SH-SY5Y (cell line): ENCODE results near the gene ADAM15.

Source experiments
- GATA2 ChIP-seq: IDR thresholded peaks from 2 replicates; pipeline ENCODE4 v1.6.1; 2011; ENCODE audit warnings: mild to moderate bottlenecking, low read depth, low read length
- GATA3 ChIP-seq: IDR thresholded peaks from 2 replicates; pipeline ENCODE4 v1.6.1; 2011; ENCODE audit warnings: low read depth, mild to moderate bottlenecking, low read length, moderate library complexity

Gene ADAM15

DNA sequence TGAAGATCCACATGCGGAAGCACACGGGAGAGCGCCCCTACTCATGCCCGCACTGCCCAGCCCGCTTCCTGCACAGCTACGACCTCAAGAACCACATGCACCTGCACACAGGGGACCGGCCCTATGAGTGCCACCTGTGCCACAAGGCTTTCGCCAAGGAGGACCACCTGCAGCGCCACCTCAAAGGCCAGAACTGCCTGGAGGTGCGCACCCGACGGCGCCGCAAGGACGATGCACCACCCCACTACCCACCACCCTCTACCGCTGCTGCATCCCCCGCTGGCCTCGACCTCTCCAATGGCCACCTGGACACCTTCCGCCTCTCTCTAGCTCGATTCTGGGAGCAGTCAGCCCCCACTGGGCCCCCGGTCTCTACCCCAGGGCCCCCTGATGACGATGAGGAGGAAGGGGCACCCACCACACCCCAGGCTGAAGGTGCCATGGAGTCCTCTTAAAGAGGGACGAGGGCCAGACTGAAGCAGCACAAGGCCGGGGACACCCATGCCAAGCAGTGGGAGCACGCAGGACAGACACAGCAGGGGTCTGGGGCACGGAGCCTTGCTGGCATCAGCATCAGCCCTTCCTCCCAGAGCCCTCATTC is 34.8 kb upstream of the ADAM15 start:
- TF ChIP-seq GATA3: no peak
- no peak for TF ChIP-seq GATA2

DNA sequence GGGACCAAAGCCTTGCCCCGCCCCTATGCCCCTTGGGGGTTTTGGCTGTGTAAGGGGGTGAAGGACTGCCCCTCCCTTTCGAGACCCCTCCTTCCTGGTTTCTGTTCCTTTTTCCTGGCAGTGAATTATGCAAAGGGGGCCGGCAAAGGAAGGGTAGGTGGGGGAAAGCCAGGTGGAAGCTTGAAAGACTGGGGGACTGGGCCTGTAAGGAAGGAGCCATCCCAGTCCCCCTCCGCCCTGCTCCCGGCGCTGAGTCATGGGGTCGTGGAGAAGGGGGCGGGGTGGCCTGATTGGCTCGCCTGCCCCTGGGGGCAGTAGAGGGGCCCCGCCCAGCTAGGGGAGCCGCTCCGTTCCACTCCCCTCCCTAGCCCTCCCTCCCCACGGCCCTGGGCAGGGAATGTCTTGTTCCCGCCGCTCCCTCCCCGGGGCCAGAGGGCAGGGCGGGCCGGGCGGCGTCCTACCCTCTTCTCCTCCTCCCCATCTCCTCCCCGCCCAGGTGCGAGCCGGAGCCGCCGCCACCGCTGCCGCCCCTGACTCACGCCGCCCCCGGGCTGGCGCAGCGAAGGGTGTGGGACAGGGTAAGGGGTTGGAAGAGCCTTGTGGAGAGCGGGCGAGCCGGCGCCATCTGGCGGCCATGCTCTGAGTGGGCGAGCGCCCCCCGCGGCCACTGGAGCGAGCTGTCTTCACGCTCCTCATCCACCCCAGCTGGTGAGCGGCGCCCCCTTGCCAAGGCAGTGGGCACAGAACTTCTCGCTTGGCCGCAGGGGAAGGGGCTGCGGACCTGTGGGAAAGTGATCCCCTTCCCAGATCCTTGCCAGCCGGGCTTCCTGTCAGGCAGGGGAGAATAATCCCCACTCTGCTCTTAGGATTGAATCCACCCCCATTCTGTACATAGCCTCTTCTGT is 33.8 kb upstream of the ADAM15 start:
- TF ChIP-seq GATA2: no peak; the same call in 1 of the 2 replicates
- no peak for TF ChIP-seq GATA3

GRCh38 chr1:155017946-155018316 is 33.2 kb upstream of the ADAM15 start:
- no peak for TF ChIP-seq GATA3
- no peak for TF ChIP-seq GATA2

DNA sequence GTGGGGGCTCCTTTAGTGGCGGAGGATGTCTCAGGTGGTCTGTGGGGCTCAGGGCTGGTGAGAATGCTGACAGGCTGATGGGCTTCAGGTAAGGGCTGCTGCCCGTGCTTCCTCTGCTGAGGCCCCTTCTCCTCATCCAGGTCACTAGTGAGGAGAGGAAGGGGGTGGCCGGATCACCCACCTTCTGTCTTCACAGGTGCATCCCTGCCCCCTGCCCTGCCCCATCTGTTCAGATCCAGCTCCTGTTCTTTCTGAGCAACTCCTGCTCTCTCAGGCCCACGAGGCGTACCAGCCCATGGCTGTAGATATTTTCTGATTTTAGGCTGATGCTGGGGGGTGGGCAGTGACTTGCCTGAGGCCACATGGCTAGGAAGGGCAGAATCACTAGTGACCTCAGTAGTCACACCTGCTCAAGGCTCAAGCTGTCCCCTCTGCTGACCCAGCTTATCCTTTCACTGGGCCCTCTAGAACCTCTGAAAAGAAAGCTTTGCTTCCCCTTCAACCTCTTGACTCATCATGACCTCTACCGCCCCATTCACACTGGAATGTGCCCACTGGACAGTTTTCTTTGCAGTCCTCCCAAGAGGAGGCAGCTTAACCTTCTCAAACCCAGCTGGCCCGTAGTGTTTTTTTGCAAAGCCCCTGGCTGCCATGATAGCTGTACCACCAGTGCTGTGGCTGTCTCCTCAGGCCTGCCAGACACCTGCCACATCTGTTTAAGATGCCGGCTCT is 32.3 kb upstream of the ADAM15 start:
- TF ChIP-seq GATA2: no peak
- TF ChIP-seq GATA3: no peak

GRCh38 chr1:155019377-155020245 is 31.5 kb upstream of the ADAM15 start:
- TF ChIP-seq GATA2: no peak
- TF ChIP-seq GATA3: no peak

DNA sequence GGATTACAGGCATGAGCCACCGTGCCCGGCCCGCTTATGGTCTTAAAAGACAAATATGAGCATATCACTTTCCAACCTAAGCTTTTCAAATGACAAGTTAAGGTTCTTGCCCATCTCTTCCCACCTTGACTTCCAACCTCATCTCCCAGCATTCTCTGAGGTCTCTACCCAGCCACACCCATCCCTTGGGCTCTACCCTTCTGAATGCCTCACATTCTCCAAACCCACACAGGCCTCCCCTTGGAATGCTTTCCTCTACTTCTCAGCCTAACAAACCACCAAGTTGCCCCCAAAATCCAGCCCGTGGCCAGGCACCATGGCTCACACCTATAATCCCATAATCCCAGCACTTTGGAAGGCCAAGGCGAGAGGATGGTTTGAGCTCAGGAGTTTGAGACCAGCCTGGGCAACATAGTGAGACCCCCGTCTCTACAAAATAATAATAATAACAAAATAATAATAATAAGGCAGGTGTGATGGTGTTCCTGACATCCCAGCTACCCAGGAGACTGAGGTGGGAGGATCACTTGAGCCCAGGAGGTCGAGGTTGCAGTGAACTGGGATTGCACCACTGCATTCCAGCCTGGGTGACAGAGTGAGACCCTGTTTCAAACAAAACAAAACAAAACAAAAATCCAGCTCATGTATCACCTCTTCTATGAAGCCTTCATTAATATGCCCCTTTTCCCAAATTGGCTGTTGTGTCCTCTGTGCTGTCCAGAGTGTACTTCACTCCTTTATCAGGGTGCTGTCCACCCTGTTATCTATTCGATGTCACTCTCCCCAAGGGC is 28.8 kb upstream of the ADAM15 start:
- TF ChIP-seq GATA3 (no peak), GATA2 (no peak)

GRCh38 chr1:155022927-155023236 is 28.2 kb upstream of the ADAM15 start:
- TF ChIP-seq GATA3 (no peak), GATA2 (no peak)

DNA sequence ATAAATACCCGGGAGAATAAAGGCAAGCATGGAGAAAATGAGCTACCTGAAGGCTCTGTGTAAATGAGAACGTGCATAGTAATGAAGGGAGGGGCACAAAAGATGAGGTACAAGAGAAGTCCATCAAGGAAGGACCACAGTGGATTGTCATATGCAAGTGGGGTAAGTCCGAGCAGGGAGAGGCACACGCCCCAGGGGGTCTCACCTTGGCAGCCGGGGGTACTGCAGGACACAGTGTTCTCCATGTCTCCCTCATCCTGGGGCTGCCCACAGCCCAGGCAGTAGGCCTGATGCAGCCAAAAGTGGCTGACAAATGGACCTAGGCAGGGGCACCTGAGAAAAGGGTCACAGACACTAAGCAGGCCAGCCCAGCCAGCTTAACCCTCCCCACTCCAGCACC is 27.5 kb upstream of the ADAM15 start:
- no peak for TF ChIP-seq GATA3

GRCh38 chr1:155024315-155024714 is 26.8 kb upstream of the ADAM15 start:
- no peak for TF ChIP-seq GATA3
- no peak for TF ChIP-seq GATA2

- TF ChIP-seq GATA2 (no peak), GATA3 (no peak)
These were observed 25.0 kb upstream of the ADAM15 start for GRCh38 chr1:155026154-155026553.

- TF ChIP-seq GATA3 (no peak), GATA2 (no peak)
These were observed 24.5 kb upstream of the ADAM15 start for GRCh38 chr1:155026588-155026987.

DNA sequence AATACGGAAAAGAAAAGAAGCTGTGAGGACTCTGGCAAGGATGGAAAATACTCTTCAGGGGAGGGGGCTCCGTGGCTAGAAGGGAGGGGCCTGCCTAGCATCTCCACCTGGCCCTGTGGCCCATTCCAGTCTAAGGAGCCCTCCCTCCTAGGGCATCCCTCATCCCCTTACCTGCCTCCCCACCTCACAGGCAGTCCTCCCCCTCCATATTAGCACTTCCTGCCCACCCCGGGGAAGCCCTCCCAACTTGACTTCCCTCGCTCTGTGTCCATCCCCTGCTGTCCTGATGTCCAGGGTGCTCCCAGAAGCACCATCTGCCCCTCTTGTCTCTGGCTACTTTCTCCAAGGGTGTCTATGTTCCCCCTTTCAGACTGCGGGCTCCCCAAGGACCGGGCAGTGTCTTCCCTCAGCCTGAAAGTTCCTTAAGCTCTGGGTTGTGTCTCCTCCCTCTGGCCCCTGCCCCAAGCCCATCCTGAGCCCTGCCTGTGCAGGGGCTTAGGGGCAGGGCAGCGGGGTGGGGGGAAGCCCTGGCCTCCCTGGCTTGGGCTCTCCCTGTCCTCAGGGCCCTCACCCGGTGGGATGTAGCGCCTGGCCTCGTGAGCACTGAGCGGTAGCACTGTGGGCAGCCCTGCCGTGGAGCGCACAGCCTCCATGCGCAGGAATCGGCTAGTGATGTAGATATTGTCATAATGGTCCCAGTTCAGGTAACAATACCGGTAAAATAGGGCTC is 21.4 kb upstream of the ADAM15 start:
- TF ChIP-seq GATA2 (no peak), GATA3 (no peak)
